ENCODE data around the gene TRIM49C.
"Not testable (repeated sequence)": the region's sequence is repeated elsewhere in the genome, so short reads cannot be mapped to it uniquely, and the experiment has no call there.

The TRIM49C gene, protein sequence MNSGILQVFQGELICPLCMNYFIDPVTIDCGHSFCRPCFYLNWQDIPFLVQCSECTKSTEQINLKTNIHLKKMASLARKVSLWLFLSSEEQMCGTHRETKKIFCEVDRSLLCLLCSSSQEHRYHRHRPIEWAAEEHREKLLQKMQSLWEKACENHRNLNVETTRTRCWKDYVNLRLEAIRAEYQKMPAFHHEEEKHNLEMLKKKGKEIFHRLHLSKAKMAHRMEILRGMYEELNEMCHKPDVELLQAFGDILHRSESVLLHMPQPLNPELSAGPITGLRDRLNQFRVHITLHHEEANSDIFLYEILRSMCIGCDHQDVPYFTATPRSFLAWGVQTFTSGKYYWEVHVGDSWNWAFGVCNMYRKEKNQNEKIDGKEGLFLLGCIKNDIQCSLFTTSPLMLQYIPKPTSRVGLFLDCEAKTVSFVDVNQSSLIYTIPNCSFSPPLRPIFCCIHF

GRCh38 chr11:90030806-90031205 is at the start of gene TRIM49C:
Gene TRIM49C, plus strand, starts transcription at chr11:90031106. Its CDS starts 4,106 bp downstream, at chr11:90035212.
- H3K4me3 ChIP-seq (ENCODE audit: low read depth, low read length): not testable (repeated sequence)

DNA sequence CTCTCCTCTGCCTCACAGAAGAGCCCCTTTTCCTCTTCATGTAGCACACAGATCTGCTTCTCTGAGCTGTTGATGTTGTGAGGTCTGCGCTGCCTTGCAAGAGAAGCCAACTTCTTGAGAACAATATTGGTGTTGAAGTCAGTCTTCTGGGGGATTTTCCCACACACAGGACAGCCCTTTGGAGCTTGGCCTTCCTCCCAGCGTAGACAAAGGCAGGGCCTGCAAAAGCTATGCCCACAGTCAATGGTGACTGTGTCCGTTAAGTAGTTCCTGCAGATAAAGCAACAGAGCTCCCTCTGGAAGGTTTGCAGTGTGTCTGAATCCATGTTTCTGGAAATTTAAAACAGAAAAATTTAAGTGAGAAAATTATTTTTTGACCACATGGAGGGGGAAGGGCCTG is 6.7 kb upstream of the TRIM49C start:
- not testable (repeated sequence) for H3K4me3 ChIP-seq (ENCODE audit: low read depth, low read length)

DNA sequence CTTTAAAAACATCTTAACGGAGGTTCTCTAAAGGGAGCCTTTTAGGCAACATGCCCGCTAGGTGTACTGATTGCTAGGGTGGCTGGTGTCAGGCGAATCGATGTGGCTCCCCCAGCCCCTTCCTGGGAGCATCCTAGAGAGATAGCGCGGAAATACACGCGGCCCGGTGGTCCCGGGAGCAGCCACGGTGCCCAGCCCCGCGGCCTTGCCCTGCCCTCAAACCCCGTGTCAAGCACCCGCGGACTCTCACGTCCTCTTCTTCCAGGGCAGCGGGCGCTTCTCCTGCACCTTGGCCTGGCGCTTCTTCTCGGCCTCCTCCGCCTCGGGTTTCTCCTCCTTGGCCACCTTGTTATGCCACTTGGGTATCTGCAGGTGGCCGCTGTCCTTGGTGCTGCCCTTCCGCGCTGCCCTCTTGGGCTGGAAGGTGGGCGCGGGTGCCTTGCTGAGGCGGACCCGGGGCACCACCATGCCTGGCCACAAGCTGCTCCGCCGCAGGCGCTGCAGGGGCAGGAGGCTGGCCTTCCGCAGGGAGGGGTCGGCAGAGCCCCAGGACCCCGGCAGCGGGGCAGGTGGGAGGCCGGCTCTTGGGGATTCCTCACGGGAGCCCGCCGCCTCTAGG is 20.8 kb downstream of the TRIM49C start:
- not testable (repeated sequence) for H3K4me3 ChIP-seq (ENCODE audit: low read depth, low read length)

- H3K4me3 ChIP-seq (ENCODE audit: low read depth, low read length): not testable (repeated sequence)
Measured at GRCh38 chr11:90052311-90052710, 21.4 kb downstream of the TRIM49C start.

GRCh38 chr11:90053545-90053944 is 22.6 kb downstream of the TRIM49C start:
- H3K4me3 ChIP-seq (ENCODE audit: low read depth, low read length): not testable (repeated sequence)

GRCh38 chr11:90085650-90086049 is 54.7 kb downstream of the TRIM49C start, which contains the start of gene UBTFL1:
Gene UBTFL1, plus strand, starts transcription at chr11:90085950. Its CDS starts 0 bp downstream, at chr11:90085950.
- not testable (repeated sequence) for H3K4me3 ChIP-seq (ENCODE audit: low read depth, low read length)

DNA sequence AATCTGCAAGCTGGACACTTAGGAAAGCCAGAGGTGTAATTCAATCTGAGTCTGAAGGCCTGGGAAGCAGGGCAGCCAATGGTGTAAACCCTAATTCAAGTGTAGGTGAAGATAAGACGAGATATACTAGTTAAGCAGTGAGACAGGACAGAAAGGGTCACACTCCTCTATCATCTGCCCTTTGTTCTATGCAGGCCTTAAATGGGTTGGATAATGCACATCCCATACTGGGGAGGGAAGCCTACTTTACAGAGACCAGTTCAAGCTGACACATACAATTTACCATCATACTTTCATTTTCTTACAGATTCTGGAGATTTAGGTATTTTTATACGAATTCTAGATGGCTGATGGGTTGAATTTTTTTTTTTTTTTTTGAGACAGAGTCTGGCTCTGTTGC is 57.8 kb downstream of the TRIM49C start:
- not testable (repeated sequence) for H3K4me3 ChIP-seq (ENCODE audit: low read depth, low read length)

Data from iPS-11a (cell line).